ENCODE data around the gene OR14A2. TPM values are rescaled to one million over a fixed set of nuclear protein-coding genes. Genes with fewer than 3 reads are reported as not detected.

Gene OR14A2
- total RNA-seq: not detected in 2 replicates

DNA sequence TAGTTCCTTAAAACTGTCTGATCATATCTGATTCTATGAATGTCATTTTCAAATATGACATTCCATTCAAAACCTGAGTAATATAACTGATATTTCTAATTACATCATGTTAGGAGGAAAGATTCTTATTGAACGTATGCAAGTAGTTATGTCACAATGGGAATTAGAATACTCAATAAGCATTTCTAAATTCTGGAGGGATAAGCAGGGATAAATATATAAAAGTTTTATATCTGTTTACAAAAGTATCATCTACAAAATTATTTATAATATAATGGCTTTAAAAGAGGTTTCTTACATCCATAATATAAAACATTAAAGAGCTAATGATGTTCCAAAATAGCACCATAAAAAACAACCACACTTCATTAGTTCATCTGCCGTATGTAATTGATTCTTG is at the start of gene OR14A2:
TSS of gene OR14A2 (minus strand) at position 101 of the 400 bp plus-strand sequence.

GRCh38 chr1:247760456-247760855 is 12.5 kb upstream of the OR14A2 start, which contains the start of gene OR1C1:
Gene OR1C1, minus strand, starts transcription at chr1:247760556. Its CDS starts 2,150 bp downstream, at chr1:247758406.

DNA sequence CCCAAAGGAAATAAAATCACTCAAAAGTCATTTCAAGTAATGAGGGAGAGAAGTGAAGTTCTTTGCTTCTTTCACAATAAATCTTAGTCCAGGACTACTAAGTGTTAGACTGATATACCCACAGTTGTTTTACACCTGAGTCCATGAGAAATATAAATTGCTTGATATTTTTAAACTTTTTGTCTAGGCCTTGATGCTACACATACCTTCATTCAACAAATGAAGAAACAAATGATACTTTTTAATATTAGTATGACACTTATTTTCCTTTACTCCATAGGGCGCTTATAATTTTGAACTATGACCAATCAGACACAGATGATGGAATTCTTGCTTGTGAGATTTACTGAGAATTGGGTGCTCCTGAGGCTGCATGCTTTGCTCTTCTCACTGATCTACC is 9.6 kb downstream of the OR14A2 start, which contains the start of gene OR14K1:
TSS of gene OR14K1 (plus strand) at position 301 of the 400 bp plus-strand sequence. CDS start at position 301, 0 bp downstream.

DNA sequence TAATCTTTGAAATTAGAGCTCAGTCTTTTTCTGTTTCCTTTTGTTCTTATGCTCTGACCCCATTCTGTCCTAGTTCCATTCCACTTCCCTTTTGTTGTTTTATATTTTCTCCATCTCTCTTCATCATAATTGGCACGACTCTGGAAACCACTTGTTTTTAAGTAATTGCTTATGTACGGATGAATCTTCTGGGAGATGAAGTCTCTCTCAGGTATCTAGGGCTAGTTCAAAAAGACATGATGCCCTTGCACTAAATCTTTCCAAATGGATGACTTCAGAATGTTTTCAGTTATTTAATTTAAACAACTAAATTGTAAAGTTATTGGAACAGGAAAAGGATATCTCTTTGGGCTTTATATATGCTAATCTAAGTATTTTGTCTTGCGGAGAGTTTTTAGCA is 31.4 kb downstream of the OR14A2 start, which contains the start of gene OR6F1:
TSS of gene OR6F1 (minus strand) at position 101 of the 400 bp plus-strand sequence. CDS start 3,891 bp downstream, outside the sequence.

DNA sequence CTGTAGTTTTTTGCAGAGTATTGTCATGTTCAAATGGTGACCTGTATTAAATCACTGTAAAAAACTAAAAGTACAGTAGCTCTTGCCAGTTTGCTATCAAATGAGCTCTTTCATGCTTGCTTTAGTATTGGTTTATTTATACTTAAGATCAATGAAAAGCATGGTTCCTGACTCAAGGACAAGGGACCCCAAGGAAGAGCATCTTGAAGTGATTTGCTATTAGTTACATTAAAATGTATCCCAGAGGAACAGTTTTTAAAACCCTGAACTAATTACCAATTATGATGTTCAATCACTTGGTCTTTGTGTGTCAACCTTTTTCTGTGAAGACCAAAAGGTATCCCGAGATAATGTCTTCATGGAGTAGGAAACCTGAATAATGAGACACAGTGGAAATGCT is 68.3 kb downstream of the OR14A2 start, which contains the start of gene OR13G1:
TSS of gene OR13G1 (minus strand) at position 101 of the 400 bp plus-strand sequence. CDS start 6,698 bp downstream, outside the sequence.

Other genes starting within 250 kb of the OR14A2 start
- not detected in 2 replicates for gene OR2C3, start 211.7 kb downstream of the OR14A2 start, total RNA-seq
- gene GCSAML, start 199.0 kb downstream of the OR14A2 start, total RNA-seq: not detected in 2 replicates
- not detected in 2 replicates for gene OR2G2, start 159.8 kb downstream of the OR14A2 start, total RNA-seq
- gene OR2G3, start 142.6 kb downstream of the OR14A2 start, total RNA-seq: not detected in 2 replicates
- not detected in 2 replicates for gene OR13G1, start 68.4 kb downstream of the OR14A2 start, total RNA-seq
- not detected in 2 replicates for gene OR6F1, start 31.5 kb downstream of the OR14A2 start, total RNA-seq
- gene OR14K1, start 9.5 kb downstream of the OR14A2 start, total RNA-seq: not detected in 2 replicates
- gene OR1C1, start 12.4 kb upstream of the OR14A2 start, total RNA-seq: not detected in 2 replicates
- gene OR14A16, start 76.0 kb upstream of the OR14A2 start, total RNA-seq: not detected in 2 replicates
- not detected in 2 replicates for gene OR11L1, start 93.8 kb upstream of the OR14A2 start, total RNA-seq
- gene TRIM58, start 109.0 kb upstream of the OR14A2 start, total RNA-seq: not detected in 2 replicates
- not detected in 2 replicates for gene OR2W3, start 147.4 kb upstream of the OR14A2 start, total RNA-seq
- gene OR2T8, start 172.1 kb upstream of the OR14A2 start, total RNA-seq: not detected in 2 replicates
- gene OR2AJ1, start 176.7 kb upstream of the OR14A2 start, total RNA-seq: not detected in 2 replicates
- not detected in 2 replicates for gene OR2L8, start 200.7 kb upstream of the OR14A2 start, total RNA-seq
- not detected in 2 replicates for gene OR2AK2, start 217.1 kb upstream of the OR14A2 start, total RNA-seq